Kasumi-1 (cell line): ENCODE measurements around the gene SLC37A3.

Experiments used
- DNase-seq, 2 experiments: peaks; one replicate each; lab custom pipeline; 2025; lab: John Stamatoyannopoulos, UW

SLC37A3 gene

GRCh38 chr7:140402178-140402835 lies 4.0 kb upstream of the SLC37A3 start:
- DNase-seq = no peak

- DNase-seq = no peak
These were observed 2.1 kb upstream of the SLC37A3 start for GRCh38 chr7:140400381-140400780.

GRCh38 chr7:140398821-140399220 lies 491 bp upstream of the SLC37A3 start:
- DNase-seq = no peak

GRCh38 chr7:140393756-140394306 lies 4.5 kb downstream of the SLC37A3 start:
- no peak for DNase-seq

- DNase-seq = no peak
These were observed 6.7 kb downstream of the SLC37A3 start for GRCh38 chr7:140391634-140392033.

GRCh38 chr7:140390466-140391190 lies 7.7 kb downstream of the SLC37A3 start:
- DNase-seq = no peak

- DNase-seq = no peak
These were observed 8.3 kb downstream of the SLC37A3 start for GRCh38 chr7:140390034-140390433.

- DNase-seq = no peak
These were observed 8.9 kb downstream of the SLC37A3 start for GRCh38 chr7:140389445-140389844.

- no peak for DNase-seq
These were observed 13.3 kb downstream of the SLC37A3 start for GRCh38 chr7:140384894-140385545.

- DNase-seq = no peak
These were observed 14.2 kb downstream of the SLC37A3 start for GRCh38 chr7:140383954-140384713.

- no peak for DNase-seq
These were observed 22.2 kb downstream of the SLC37A3 start for GRCh38 chr7:140375892-140376730.

GRCh38 chr7:140375323-140375722 lies 23.0 kb downstream of the SLC37A3 start:
- no peak for DNase-seq

GRCh38 chr7:140369294-140369693 lies 29.0 kb downstream of the SLC37A3 start:
- no peak for DNase-seq

GRCh38 chr7:140367528-140367927 lies 30.8 kb downstream of the SLC37A3 start:
- no peak for DNase-seq

GRCh38 chr7:140364819-140365218 lies 33.5 kb downstream of the SLC37A3 start:
- DNase-seq = no peak

GRCh38 chr7:140360697-140361229 lies 37.6 kb downstream of the SLC37A3 start:
- DNase-seq = no peak

- DNase-seq = peak; percentile 30 to 31
These were observed 39.8 kb downstream of the SLC37A3 start for GRCh38 chr7:140358412-140359051.

- no peak for DNase-seq
These were observed 40.3 kb downstream of the SLC37A3 start for GRCh38 chr7:140358024-140358411.

- DNase-seq = no peak
These were observed 48.3 kb downstream of the SLC37A3 start for GRCh38 chr7:140350056-140350455.

GRCh38 chr7:140349144-140349771 lies 49.1 kb downstream of the SLC37A3 start:
- no peak for DNase-seq
